ENCODE data around the gene CYP4A22.

GRCh38 chr1:47182676-47183235 is 45.5 kb downstream of the CYP4A22 start:
- no peak for TF ChIP-seq CTCF (IDR thresholded peaks at IDR 0.05)
- no peak for TF ChIP-seq POLR2A (IDR thresholded peaks at IDR 0.05)

Data from thyroid gland (tissue), 4 donors.